Central memory CD8-positive, alpha-beta T cell (primary cell): ENCODE data around the gene UNC13D.

Experiments used
- ATAC-seq: fragments of 150-1000 bp; cut with Tn5 transposase; replicated peaks from 2 replicates; pipeline ENCODE4 v1.10.0; 2022; ENCODE audit warnings: mild to moderate bottlenecking, moderate FRiP score, moderate number of reproducible peaks; ENCODE audit not compliant: poor library complexity, severe bottlenecking; ENCODE audit errors: extremely low read depth
- DNase-seq, 2 donors: peaks; one replicate each; pipeline ENCODE4 v3.0.0; 2021; ENCODE audit warnings: low spot score in 2 of 2
- H3K27ac Mint-ChIP-seq: one replicate; pipeline ENCODE4 v1.8.0; 2022; ENCODE audit warnings: low read depth, mild to moderate bottlenecking, moderate library complexity, mixed read lengths
- H3K27me3 Mint-ChIP-seq: one replicate; pipeline ENCODE4 v1.8.0; 2022; ENCODE audit warnings: mixed read lengths
- H3K36me3 Mint-ChIP-seq: one replicate; pipeline ENCODE4 v1.8.0; 2022; ENCODE audit warnings: mild to moderate bottlenecking, moderate library complexity, mixed read lengths; ENCODE audit not compliant: insufficient read depth
- H3K4me1 Mint-ChIP-seq: one replicate; pipeline ENCODE4 v1.8.0; 2022; ENCODE audit warnings: mixed read lengths
- H3K4me3 Mint-ChIP-seq: one replicate; pipeline ENCODE4 v1.8.0; 2022; ENCODE audit warnings: mild to moderate bottlenecking, moderate library complexity, mixed read lengths
- H3K9me3 Mint-ChIP-seq: one replicate; pipeline ENCODE4 v1.8.0; 2022; ENCODE audit warnings: mixed read lengths

UNC13D gene

DNA sequence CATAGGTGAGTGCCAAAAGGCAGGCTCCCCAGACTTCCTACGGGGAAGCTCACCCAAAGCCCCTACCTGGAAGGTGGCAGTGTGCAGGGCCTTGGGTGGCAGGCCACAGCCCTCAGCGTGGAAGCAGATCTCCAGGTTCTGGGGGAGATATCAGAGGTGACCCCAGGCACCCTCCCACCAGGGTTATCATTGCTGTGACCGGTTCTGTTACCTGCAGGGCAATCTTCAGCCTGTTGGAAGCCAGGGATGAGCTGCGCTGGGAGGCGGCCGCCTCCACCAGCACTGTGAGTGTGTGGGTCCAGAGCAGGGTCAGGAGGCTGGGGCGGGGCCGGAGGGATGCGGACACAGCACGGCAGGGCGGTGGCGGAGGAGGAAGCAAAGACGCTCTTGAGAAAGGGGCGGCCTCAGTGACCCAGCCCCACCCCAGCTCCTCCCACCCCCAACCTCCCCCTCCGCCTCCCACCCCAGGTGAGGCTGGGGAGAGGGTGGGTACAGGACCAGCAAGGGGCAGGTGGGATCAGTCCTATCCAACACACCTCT, 13.1 kb downstream of the UNC13D start:
- H3K4me3 Mint-ChIP-seq = no peak overlapping the region
- no peaks in the 10 kb centered on the region for H3K9me3 Mint-ChIP-seq
- ATAC-seq (no peak), DNase-seq (no peak)
- peaks cover 41% of the 10 kb centered on the region for H3K36me3 Mint-ChIP-seq
- H3K27ac Mint-ChIP-seq = no peak overlapping the region
- peaks cover 27% of the 10 kb centered on the region for H3K4me1 Mint-ChIP-seq
- no peaks in the 10 kb centered on the region for H3K27me3 Mint-ChIP-seq

DNA sequence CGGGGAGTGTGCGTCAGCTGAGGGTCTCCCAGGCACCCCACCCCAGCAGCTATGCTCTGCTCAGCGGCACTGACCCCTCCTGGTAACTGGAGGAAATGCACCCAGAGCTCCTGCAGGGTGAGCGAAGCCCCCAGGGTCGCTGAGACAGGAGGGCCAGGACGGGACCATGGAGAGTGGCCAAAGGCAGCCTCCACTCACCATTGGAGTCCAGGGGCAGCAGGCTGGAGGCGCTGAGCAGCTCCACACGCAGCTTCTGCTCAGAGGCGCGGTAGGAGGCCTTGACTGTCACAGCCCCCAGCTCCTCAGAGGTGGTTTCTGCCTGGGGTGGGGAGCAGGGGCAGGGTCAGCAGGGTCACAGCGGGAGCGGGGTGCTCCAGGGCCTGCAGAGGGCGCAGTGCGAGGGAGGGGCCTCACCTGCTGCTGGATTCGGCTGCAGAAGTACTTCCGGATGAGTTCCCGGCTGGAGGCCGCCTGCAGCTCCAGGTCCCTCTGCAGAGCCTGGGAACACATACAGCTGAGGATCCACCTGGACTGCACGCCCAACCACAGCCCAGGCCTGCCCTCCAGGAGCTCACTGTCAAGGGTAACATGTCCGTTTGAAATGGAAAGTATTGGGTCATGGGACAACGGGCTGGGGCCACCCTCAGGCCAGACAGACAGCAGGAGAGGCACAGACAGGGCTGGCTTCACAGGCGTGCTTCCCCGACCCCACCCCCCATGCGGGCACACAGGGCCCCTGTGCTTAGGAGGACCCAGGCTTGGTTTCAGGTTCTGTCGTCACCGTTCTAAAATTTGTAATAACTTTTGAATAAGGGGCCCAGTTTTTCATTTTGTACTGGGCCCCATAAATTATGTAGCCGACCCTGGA, 13.8 kb downstream of the UNC13D start:
- ATAC-seq (no peak), DNase-seq (no peak)
- Mint-ChIP-seq H3K27ac (peak overlapping the region; percentile 22), H3K9me3 (no peaks in the 10 kb centered on the region), H3K27me3 (no peaks in the 10 kb centered on the region), H3K4me3 (no peak overlapping the region), H3K36me3 (peaks cover 41% of the 10 kb centered on the region), H3K4me1 (peaks cover 27% of the 10 kb centered on the region)

DNA sequence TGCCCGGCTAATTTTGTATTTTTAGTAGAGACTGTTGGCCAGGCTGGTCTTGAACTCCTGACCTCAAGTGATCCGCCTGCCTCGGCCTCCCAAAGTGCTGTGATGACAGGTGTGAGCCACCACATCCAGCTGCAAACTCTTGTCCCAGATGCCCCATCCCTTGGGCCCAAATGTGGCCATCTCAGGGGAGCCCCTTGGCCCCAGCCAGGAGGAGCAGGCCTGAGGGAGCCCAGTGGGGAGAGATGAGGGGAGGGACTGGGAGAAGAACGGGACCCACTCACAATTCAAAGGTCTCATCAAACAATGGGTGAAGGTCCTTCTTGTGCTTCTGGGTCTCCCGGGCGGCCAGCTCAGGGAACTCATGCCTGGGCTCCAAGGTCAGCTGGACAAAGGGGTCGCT, 14.5 kb downstream of the UNC13D start:
- ATAC-seq (no peak), DNase-seq (no peak)
- Mint-ChIP-seq H3K27me3 (no peaks in the 10 kb centered on the region), H3K27ac (peak overlapping the region; percentile 22), H3K36me3 (peaks cover 39% of the 10 kb centered on the region), H3K4me1 (peaks cover 27% of the 10 kb centered on the region), H3K4me3 (no peak overlapping the region), H3K9me3 (no peaks in the 10 kb centered on the region)

DNA sequence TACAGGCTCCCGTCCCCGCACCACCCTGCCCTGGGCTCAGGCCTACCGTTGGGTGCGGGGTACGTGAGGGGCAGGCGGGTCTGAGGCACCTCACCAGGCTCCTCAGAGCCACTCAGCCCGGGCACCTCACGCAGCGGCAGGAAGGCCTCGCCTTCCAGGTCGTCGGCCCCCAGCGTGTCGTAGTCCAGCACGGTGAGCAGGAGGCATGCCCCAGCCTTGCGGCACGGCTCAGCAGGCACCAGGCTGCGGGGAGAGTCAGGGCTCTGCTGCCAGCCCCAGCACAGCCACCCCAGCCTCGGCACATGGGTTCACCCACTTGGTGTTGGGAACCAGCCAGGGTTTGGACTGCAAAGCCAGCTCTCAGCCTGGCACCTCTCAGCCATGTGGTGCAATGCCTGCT, 15.5 kb downstream of the UNC13D start:
- no peak overlapping the region for H3K4me3 Mint-ChIP-seq
- H3K4me1 Mint-ChIP-seq = peaks cover 18% of the 10 kb centered on the region
- H3K27ac Mint-ChIP-seq = no peak overlapping the region
- peaks cover 35% of the 10 kb centered on the region for H3K36me3 Mint-ChIP-seq
- DNase-seq = no peak
- H3K27me3 Mint-ChIP-seq = no peaks in the 10 kb centered on the region
- no peak for ATAC-seq
- no peaks in the 10 kb centered on the region for H3K9me3 Mint-ChIP-seq

DNA sequence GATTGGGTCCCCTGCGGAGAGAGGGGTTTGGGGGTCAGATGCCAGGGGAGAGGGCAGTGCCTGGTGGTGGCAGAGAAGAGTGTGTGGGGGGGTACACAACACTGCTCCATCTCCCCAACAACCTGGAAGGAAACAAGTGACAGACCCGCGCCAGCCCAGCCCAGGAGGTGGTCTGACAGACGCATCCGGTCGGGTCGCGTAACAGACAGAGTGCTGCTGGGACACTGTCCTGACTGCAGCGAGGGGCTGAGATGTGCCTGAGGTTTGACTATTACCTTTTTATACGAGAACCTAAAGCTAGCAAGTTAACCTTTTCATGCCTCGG, 16.2 kb downstream of the UNC13D start:
- Mint-ChIP-seq H3K27me3 (no peaks in the 10 kb centered on the region), H3K4me1 (peaks cover 11% of the 10 kb centered on the region), H3K9me3 (no peaks in the 10 kb centered on the region), H3K36me3 (peaks cover 28% of the 10 kb centered on the region), H3K27ac (no peak overlapping the region), H3K4me3 (peak overlapping the region; percentile 23)
- no peak for DNase-seq
- ATAC-seq = peak; percentile 13

DNA sequence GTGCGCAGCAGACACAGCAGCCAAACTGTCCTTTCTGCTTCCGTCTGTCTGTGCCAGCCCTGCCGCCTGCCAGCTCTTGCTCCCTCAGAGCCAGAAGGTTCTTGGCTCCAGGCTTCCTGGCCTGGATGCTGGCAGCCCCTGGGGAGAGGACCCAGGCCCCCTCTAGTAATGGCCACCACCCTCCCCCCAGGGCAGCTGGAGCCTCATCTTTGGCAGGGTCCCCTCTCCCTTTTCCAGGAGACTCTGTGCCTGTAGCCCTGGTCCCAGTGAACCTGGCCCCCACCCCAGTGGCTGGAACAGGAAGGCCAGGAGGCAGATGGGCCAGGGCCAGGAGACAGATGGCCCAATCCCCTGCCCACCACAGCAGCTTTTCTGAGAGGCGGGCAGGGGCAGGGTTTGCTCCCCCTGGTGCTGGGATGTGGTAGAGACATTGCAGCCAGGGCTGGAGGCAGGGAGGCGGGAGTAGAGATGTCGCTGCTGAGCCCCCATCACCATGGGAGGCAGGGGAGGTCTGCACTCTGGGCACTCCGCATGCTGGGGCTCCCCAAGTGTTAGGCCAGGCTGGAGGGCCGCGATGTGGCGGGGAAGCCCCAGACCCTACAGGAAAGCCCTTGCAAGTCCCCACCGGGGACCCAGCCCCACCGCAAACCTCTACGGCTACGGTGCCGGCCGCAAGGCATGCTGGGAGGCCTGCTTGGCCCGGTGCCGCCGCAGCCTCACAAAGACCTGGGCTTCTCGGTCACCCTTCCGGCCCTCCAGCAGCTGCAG, 16.7 kb downstream of the UNC13D start:
- ATAC-seq = peak; percentile 45
- Mint-ChIP-seq H3K9me3 (no peaks in the 10 kb centered on the region), H3K4me1 (peaks cover 7% of the 10 kb centered on the region), H3K27me3 (no peaks in the 10 kb centered on the region), H3K27ac (no peak overlapping the region), H3K4me3 (peak overlapping the region; percentile 23), H3K36me3 (peaks cover 27% of the 10 kb centered on the region)
- DNase-seq = peak; percentile 29 to 59

DNA sequence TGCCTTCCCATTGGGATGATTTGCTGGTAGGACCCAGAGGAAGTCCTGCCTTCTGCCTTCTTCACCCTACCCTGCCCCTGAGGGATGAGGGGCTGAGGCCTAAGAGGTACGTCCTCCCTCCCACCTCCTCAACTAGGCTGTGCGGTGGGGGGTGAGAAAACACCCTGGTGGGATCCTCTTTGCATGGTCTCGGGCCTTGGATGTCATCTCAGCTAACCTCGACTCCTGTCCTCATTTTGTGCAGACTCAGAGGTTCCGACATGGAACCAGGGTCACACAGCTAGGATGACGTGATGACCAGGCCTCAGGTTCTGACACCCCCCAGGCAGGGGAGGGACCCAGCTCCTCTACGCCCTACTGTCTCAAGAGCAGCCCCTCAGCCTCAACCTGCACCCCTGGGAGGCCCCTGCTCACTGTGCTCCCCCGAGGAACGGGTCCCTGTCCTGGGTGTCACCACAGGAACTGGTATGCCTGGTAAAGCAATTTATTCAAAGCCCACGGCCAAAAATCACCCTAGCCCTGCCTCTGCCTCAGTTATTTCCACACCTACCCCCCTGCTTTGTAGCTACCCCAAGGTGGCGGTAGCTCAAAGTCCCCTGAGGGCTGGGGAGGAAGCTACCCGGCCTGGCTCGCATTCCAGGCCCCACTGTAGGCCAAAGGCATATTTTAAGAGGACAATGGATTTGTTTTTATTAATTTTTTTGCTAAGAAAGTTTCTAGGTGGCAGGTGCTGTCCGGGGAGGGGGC, 17.5 kb downstream of the UNC13D start:
- H3K36me3 Mint-ChIP-seq = peaks cover 26% of the 10 kb centered on the region
- DNase-seq (no peak), ATAC-seq (no peak)
- no peaks in the 10 kb centered on the region for H3K9me3 Mint-ChIP-seq
- no peaks in the 10 kb centered on the region for H3K27me3 Mint-ChIP-seq
- no peak overlapping the region for H3K4me3 Mint-ChIP-seq
- no peak overlapping the region for H3K27ac Mint-ChIP-seq
- H3K4me1 Mint-ChIP-seq = peaks cover 6% of the 10 kb centered on the region

DNA sequence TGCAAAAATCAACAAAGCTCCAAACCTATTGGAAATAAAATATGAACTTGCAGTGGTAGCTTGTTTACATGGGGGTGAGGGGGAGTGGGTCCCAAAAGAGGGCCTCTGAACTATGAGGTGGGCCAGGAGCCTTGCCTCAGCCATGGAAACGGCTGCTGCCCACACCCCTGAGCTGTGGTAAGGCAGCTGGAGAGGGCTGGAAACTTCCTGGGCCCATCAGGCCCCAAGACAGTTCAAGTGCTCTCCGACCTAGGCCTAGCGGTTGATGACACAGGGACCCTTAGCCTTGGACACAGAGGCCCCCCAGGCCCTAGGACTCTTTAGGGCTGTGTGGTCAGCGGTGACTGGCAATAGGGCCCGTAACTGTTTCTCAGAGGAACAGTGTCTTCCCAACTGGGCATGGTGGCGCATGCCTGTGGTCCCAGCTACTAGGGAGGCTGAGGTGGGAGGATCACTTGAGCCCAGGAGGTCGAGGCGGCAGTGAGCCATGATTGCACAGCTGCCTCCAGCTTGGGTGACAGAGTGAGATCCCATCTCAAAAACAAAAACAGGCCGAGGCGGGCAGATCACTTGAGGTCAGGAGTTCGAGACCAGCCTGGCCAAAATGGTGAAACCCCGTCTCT, 18.3 kb downstream of the UNC13D start:
- Mint-ChIP-seq H3K27ac (no peak overlapping the region), H3K36me3 (peaks cover 28% of the 10 kb centered on the region), H3K4me1 (peaks cover 14% of the 10 kb centered on the region), H3K27me3 (no peaks in the 10 kb centered on the region), H3K9me3 (no peaks in the 10 kb centered on the region), H3K4me3 (no peak overlapping the region)
- ATAC-seq = no peak
- DNase-seq = no peak

DNA sequence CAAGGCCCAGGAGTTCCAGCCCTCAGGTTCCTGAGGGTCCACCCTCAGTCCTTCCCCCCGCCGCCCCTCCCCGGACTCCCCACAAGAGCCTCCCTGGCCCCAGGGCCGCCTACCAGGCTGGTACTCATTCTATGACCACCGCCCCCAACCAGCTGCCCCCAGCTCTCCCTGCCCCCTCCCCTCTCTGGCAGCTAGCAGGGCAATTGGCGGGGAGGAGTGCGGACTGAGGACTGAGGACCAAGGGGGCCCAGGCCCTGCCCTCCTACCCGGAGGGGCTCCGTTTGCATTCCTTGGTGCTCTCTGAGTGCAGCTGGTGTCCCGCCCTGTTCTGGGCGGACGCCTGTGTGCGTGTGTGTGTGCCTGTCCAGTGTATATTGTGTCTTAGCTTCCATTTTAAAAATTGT, 19.1 kb downstream of the UNC13D start:
- no peak overlapping the region for H3K27ac Mint-ChIP-seq
- peaks cover 14% of the 10 kb centered on the region for H3K4me1 Mint-ChIP-seq
- H3K4me3 Mint-ChIP-seq = no peak overlapping the region
- no peak for DNase-seq
- no peaks in the 10 kb centered on the region for H3K9me3 Mint-ChIP-seq
- no peak for ATAC-seq
- H3K36me3 Mint-ChIP-seq = peaks cover 26% of the 10 kb centered on the region
- H3K27me3 Mint-ChIP-seq = no peaks in the 10 kb centered on the region

DNA sequence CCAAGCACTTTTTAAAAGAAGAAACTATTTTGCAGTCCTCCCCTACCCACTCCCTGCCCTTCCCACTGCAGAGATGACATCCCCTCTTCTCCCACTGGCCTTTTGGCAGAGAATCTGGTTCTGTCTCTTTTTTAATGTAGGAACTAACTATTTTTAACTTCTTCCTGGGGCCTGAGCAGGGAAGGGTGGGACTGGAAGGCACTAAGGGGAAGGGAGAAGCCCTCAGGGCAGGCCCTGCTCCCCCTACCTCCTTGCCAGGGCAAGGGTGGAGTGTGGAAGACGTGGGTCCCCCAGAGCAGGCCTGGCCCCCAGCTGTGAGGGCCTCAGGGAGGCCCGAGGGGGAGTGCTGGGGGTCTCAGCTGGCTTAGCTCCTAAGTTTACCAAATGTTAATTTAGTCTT, 19.5 kb downstream of the UNC13D start:
- peaks cover 14% of the 10 kb centered on the region for H3K4me1 Mint-ChIP-seq
- peaks cover 24% of the 10 kb centered on the region for H3K36me3 Mint-ChIP-seq

DNA sequence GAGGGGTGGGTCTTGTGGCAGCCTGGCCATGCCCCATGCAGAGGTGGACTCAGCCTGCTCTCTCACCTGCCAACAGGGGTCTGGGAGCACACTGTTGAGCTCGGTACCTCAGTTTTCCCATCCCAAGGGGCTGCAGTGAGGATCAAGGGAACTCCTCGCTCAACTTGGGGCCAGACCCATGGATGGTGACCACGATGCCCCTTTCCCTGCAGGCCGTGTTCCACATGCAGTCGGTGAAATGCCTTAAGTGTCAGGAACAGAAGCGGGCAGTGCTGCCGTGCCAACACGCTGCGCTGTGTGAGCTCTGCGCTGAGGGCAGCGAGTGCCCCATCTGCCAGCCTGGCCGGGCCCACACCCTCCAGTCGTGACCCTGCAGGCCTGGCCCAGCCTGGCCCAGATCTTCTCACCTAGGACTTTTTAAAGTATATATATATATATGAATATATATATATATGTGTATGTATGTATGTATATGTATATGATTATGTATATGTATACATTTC, 20.1 kb downstream of the UNC13D start:
- no peak for DNase-seq
- H3K4me1 Mint-ChIP-seq = peaks cover 14% of the 10 kb centered on the region
- H3K4me3 Mint-ChIP-seq = no peak overlapping the region
- H3K36me3 Mint-ChIP-seq = peaks cover 19% of the 10 kb centered on the region
- no peaks in the 10 kb centered on the region for H3K27me3 Mint-ChIP-seq
- no peak for ATAC-seq
- H3K9me3 Mint-ChIP-seq = no peaks in the 10 kb centered on the region
- peak overlapping the region; percentile 29 for H3K27ac Mint-ChIP-seq

More for the DNA sequence above, 19.5 kb downstream of the UNC13D start:
- Mint-ChIP-seq H3K27me3 (no peaks in the 10 kb centered on the region), H3K27ac (no peak overlapping the region), H3K4me3 (no peak overlapping the region), H3K9me3 (no peaks in the 10 kb centered on the region)
- no peak for DNase-seq
- no peak for ATAC-seq
